NCI-H1694 treated with DMSO at 0.1 percent for 48 hours (cell line): ENCODE measurements around the gene DPH7.
"Not testable (repeated sequence)": the region's sequence is repeated elsewhere in the genome, so short reads cannot be mapped to it uniquely, and the experiment has no call there.

Source experiments
- DNase-seq: peaks from one replicate; lab custom pipeline; 2025; lab: John Stamatoyannopoulos, UW

DPH7 gene

DNA sequence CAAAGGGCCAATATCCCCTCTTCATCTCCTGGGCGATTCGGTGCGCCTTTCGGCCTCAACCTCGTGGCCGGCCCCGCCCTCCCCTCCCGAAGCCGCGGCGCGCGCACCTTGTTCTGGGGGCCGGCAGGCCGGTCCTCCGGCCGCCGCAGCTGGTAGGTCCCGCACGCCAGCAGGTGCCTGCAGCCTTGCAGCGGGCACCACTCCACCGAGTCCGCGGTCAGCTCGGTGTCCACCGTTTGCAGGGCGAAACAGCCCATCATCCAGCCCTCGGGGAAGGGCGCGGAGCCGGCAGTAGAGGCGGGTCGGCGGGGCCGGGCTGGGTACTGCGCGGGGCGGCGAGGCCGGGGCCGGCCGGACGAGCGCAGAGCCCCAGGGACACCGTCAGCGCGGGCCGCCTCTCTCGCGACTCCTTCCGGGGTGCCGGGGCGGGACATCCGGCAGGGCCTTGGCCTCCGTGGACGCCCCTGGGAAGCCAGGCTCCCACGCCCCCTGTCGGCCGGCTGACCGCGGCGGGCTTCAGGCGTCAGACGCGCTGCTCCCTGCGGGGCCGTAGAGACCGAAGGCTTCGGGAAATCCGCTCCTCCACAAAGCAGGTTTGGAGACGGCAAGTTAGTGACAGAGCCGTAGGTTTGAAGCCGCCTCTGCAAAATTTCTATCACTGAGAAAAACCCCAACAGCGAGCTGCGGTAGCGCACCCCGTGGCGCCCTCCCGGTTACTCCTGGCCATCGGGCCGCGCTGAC, at the start of gene DPH7:
Gene DPH7 (minus strand): TSS at position 408 of the 741 bp plus-strand sequence. CDS start 148 bp downstream, at position 260.
- peak; percentile 50 for DNase-seq

DNA sequence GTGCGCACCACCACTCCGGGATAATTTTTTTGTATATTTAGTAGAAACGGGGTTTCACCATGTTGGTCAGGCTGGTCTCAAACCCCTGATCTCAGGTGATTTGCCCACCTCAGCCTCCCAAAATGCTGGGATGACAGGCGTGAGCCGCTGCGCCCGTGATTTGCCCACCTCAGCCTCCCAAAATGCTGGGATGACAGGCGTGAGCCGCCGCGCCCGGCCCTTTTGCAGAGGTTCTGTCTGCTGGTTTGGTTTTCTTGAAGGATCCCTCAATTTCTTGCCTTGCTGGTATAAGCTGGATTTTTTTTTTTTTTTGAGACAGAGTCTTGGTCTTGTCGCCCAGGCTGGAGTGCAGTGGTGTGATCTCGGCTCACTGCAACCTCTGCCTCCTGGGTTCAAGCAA, 48.7 kb upstream of the DPH7 start:
- not testable (repeated sequence) for DNase-seq

DNA sequence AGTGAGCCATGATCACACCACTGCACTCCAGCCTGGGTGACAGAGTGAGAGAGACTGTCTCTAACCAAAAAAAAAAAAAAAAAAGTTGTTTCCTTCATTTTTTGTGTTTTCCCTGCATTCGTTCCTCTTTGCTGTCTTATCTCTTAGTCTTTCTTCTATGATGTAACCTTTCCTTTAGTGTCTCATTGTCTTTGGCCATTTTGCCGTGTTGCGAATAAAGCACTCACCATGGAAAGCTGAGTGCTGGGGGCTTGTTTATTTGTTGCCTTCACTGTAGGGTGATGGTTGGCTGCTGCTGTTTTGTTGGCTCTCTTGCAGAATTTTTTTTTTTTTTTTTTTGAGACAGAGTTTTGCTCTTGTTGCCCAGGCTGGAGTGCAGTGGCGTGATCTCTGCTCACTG, 47.7 kb upstream of the DPH7 start:
- DNase-seq: no peak

DNA sequence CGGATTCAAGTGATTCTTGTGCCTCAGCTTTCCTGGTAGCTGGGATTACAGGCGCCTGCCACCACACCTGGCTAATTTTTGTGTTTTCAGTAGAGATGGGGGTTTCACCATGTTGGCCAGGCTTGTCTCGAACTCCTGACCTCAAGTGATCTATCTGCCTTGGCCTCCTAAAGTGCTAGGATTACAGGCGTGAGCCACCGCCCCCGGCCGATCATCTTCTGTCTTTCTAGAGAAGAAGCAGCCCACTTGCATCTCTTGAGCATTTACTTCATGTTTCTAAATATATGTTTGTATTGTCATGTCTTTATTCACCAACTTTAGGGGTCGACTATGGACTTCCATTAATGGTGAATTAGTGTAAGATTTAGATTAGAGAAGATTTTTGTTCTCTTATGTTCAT, 43.5 kb upstream of the DPH7 start:
- not testable (repeated sequence) for DNase-seq

DNA sequence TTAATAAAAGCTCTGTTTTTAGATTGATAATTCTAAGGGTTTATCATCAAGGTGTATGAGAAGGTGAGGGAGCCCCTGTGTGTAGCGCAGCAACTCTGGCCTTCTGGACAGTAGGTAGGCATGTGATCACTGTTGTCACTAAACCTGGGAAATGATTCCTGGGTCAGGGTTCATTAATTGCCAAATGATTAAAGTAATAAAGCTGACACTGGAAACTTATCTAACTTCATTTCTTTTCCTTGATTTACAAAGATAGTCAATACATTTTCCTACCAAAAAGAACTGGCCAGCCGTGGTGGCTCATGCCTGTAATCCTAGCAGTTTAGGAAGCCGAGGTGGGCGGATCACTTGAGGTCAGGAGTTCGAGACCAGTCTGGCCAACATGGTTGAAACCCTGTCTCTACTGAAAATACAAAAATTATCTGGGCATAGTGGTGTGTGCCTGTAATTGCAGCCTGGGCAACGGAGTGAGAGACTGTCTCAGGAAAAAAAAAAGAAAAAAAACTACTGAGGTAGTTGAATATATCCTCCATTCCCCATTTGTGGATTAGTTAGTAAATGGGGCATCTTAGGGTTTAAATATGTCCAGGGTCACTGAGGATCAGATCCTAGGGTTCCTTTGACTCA, 42.5 kb upstream of the DPH7 start:
- DNase-seq: peak; percentile 15

GRCh38 chr9:137620581-137620980, 41.9 kb upstream of the DPH7 start:
- no peak for DNase-seq

GRCh38 chr9:137620048-137620405, 41.3 kb upstream of the DPH7 start:
- DNase-seq: no peak

DNA sequence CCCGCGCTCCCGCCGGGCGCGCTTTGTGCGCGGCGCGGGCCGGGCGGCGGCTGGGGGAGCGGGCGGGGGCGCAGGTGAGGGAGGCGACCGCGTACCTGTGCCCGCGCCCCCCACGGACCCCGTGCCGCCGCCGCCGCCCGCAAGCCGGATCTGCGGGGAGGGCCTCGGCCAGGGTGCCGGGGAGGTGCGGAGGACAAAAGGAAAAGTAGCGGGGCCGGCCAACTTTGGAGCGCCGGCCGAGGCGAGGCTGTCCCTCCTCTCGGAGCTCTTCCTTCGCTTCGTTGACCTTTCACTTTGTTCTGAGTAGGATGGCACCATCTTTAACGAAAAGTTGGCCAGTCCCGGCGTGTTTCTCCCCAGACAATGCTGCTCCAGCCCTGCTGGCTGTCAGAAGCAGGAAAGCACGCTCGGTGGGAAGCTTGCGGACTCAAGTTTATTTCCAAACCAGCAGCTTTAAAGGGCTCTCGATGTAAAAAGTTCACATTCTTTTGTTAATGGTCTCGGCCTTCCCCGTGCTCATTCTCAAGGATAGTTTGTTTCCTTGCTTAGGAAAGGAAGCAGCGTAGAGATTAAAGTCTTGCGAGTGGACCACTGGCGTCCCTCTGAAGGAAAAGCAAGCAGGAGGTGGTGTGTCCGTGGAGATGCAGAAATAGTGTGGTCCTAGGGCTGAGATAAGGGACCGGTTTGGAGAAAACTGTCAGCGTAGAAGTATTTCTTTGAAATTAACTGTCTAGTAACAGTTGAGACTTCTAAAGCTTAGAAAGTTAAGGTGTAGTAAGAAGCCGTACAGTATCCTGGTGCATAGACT, 40.7 kb upstream of the DPH7 start:
- DNase-seq: no peak

- peak; percentile 68 for DNase-seq
Observed at GRCh38 chr9:137618105-137619067, 39.7 kb upstream of the DPH7 start, which contains the start of gene EHMT1. EHMT1 (plus strand) TSS chr9:137619005; CDS start chr9:137619029, 24 bp downstream.

GRCh38 chr9:137615387-137615871, 36.7 kb upstream of the DPH7 start:
- no peak for DNase-seq

DNA sequence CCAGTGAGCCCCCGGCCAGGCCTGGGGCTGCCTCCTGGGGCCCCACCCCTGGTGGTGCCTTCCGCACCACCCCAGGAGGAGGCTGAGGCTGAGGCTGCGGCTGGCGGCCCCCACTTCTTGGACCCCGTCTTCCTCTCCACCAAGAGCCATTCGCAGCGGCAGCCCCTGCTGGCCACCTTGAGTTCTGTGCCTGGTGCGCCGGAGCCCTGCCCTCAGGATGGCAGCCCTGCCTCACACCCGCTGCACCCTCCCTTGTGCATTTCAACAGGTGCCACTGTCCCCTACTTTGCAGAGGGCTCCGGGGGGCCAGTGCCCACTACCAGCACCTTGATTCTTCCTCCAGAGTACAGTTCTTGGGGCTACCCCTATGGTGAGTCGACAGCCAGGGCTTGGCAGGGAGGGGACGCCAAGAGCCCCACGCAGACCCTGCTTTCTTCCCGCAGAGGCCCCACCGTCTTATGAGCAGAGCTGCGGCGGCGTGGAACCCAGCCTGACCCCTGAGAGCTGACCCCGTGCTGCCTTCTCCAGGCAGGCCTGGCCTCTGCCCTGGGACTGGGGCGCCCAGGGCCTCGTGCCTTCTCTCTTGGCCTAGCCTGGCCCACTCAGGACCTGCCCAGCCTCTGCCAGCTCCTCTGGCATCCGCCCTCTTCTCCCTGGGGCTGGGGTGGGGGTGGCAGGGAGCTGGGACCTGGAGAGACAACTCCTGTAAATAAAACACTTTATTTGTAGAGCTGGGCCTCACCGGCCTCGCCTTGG, 36.1 kb upstream of the DPH7 start:
- no peak for DNase-seq

- DNase-seq: no peak
Observed at GRCh38 chr9:137613738-137614523, 35.2 kb upstream of the DPH7 start.

DNA sequence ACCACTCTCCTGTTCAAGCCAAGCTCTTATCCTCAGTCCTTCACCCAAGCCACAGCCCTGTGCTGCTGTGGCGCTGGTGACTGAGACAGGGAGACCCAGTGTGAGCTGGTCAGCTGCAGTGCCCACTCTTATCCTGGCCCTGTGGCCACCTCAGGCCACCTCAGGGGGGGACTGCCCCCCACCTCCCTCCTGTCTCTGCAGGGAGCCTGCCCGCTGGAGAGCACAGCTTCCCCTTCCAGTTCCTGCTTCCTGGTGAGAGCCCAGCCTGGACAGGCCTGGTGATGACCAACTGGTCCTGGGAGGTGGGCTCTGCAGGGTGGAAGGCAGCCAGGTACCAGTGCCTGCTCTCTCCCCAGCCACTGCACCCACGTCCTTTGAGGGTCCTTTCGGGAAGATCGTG, 34.5 kb upstream of the DPH7 start:
- no peak for DNase-seq

- DNase-seq: no peak
Observed at GRCh38 chr9:137612741-137613142, 34.0 kb upstream of the DPH7 start.

- no peak for DNase-seq
Observed at GRCh38 chr9:137611623-137612609, 33.2 kb upstream of the DPH7 start.

GRCh38 chr9:137610944-137611343, 32.2 kb upstream of the DPH7 start:
- DNase-seq: no peak

- DNase-seq: no peak
Observed at GRCh38 chr9:137607141-137607857, 28.6 kb upstream of the DPH7 start.

- DNase-seq: no peak
Observed at GRCh38 chr9:137606734-137607138, 28.0 kb upstream of the DPH7 start.
